GM21786 (cell line): ENCODE results near the gene STK32B.
"Not testable (repeated sequence)": the region's sequence is repeated elsewhere in the genome, so short reads cannot be mapped to it uniquely, and the experiment has no call there.

ENCODE experiments used
- ATAC-seq: cut with Tn5 transposase; IDR thresholded peaks from one replicate; pipeline ENCODE4 v1.9.1; 2021; ENCODE audit not compliant: unreplicated experiment

The STK32B gene

GRCh38 chr4:5066968-5067367, 15.7 kb downstream of the STK32B start:
- not testable (repeated sequence) for ATAC-seq

GRCh38 chr4:5067908-5068307, 16.6 kb downstream of the STK32B start:
- no peak for ATAC-seq

- ATAC-seq: no peak
Observed at GRCh38 chr4:5069901-5070300, 18.6 kb downstream of the STK32B start.

DNA sequence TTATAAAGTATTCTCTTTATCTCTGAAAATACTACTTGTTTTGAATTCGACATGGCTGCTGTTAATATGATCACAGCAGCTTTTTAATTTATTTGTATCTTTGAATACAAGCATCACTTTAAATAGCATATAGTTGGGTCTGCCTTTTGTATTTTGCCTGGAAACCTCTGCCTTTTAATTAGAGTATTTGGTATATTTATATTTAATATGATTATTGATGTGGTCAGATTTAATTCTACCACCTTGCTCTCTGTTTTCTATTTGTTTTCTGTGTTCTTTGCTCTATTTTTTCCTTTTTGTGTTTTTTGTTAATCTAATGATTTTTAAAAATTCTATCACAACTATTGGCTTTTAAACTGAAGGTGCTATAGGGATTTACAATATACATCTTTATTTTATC, 21.7 kb downstream of the STK32B start:
- no peak for ATAC-seq

GRCh38 chr4:5078009-5078408, 26.7 kb downstream of the STK32B start:
- no peak for ATAC-seq

DNA sequence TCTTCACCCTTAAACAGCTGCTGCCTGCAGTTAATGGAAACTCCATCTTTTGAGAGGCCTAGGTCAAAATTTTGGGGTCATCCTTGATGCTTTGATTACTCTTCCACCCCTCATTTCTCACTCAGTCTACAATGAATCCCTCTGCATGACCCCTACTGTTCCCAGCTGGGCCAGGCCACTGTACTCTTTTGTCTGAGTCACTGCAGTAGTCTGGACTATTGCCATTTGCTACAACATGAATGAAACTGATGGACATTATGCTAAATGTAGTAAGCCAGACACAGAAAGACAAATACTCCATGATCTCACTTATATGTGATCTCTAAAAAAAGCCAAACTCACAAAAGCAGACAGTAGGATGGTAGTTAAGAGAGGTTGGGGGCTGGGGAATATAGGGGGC, 28.3 kb downstream of the STK32B start:
- ATAC-seq: no peak

DNA sequence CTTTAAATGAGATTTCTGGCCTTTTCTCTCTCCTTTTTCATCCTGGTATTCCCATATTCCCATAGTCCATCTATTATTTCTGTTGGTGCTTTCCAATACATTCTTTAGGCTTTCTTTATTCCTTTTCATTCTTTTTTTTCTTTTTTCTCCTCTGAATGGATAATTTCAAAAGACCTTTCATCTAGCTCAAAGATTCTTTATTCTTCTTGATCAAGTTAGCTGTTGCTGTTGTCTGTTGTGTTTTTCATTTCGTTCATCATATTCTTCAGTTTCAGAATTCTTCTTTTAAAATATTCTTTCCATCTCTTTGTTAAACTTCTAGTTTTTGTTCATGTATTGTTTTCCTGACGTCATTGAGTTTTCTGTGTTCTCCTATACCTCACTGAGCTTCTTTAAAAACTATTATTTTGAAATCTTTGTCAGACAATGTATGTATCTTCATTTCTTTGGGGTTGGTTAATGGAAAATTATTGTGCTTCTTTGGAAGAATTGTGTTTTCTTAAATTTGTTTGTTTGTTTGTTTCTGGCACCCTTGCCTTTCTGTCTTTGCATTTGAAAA, 30.2 kb downstream of the STK32B start:
- no peak for ATAC-seq

DNA sequence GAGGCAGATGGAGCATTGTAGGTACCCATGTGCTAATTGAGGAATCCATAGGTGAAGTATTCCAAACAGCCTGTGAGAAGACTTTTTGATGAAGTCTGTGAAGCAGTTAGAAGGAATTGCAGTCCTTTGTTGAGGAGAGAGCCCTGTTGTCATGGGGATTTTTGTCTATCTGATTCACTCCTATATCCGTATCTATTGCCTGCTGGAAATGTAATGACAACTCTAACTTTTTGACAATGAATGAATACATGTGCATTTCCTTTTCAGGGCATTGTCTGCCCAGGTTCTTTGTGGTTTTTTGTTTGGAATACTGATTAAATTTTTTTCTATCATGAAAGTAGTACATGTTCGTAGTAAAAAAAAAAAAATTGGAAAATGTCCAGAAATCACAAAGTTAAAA, 31.1 kb downstream of the STK32B start:
- no peak for ATAC-seq

GRCh38 chr4:5084911-5085475, 33.7 kb downstream of the STK32B start:
- no peak for ATAC-seq

DNA sequence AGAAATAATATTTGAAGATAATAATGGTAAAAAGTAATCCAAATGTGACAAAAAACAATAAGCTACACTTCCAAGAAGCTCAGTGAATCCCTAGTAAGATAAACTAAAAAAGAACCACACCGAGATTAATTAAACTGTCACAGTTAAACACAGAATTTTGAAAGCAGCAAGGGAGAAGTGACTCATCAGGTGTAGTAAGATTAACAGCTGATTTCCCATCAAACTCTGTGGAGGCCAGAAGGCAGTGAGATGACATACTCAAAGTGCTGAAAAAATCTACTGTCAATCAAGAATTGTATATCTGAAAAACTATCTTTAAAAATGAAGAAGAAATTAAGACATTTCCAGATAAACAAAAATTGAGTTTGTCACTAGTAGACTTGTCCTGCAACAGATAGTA, 35.3 kb downstream of the STK32B start:
- ATAC-seq: no peak

DNA sequence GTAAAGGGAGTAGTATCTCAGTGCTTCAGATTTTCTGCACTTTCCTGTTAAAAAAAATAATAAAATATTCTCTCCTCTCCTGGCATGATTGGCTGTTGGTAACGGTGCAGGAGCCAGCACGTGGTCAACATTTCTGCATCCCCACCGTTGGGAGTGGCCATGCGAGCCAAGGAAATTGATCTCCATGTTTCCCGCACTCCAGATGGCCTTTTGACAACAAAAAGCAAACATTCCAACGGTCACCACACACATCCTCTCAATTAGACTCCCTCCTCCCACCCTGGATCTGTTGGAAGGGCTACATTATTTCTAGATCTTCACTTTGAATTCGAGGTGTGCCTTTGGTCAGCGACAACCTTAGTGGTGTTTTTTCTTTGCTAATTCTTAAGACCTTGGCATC, 45.0 kb downstream of the STK32B start:
- ATAC-seq: no peak

DNA sequence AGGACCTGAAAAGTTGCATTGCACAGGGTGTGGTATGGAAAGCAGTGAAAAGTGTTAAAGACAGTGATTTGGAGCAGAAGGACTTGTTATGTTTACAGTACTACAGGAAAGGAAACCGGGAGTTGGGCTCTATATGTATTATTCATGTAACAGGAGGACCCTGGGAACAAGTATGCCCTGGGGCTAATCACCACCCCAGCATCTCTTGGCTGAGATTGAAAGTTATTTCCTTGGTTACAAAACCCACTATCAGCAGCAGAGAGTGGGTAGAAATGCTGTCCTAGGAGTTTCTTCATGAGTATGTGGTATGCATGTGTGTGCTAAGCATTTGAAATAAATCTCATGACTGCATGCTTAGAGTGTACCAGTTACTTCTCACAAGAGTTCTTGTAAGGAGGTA, 46.9 kb downstream of the STK32B start:
- no peak for ATAC-seq

GRCh38 chr4:5100336-5100735, 49.1 kb downstream of the STK32B start:
- ATAC-seq: no peak

GRCh38 chr4:5100986-5101385, 49.7 kb downstream of the STK32B start:
- ATAC-seq: no peak

- no peak for ATAC-seq
Observed at GRCh38 chr4:5101571-5101970, 50.3 kb downstream of the STK32B start.

DNA sequence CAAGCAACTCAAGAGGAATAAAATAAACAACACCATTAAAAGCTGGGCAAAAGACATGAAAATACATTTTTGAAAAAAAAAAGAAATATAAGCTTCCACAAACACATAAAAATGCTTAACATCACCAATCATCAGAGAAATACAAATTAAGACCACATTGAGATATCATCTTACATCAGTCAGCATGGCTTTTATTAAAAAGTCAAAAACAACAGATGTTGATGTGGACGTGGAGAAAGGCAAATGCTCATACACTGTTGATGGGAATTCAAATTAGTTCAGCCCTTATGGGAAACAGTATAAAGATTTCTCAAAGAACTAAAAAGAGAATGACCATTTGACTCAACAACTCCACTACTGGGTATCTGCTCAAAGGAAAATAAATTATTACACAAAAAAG, 59.6 kb downstream of the STK32B start:
- ATAC-seq: no peak

- ATAC-seq: no peak
Observed at GRCh38 chr4:5112333-5113095, 61.2 kb downstream of the STK32B start.

DNA sequence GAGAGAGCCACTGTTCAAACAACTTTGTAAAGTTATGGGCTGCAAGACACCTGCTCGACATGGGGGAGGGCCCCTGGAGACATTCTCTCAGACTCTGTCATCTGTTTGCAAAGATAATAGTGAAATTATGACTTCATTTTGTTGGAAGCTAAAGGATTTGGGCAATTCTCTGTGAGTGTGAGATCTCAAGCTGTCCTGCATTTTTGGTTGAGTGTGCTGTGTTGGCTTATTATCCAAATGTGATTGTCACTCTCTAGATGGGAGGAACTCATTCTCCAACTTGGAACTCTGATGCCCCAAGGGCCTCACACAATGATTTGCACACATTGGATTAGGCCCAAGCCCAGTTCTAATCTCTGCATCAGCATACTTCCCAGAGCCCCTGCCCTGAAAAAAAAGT, 63.7 kb downstream of the STK32B start:
- ATAC-seq: no peak

- ATAC-seq: no peak
Observed at GRCh38 chr4:5118091-5118786, 67.0 kb downstream of the STK32B start.

DNA sequence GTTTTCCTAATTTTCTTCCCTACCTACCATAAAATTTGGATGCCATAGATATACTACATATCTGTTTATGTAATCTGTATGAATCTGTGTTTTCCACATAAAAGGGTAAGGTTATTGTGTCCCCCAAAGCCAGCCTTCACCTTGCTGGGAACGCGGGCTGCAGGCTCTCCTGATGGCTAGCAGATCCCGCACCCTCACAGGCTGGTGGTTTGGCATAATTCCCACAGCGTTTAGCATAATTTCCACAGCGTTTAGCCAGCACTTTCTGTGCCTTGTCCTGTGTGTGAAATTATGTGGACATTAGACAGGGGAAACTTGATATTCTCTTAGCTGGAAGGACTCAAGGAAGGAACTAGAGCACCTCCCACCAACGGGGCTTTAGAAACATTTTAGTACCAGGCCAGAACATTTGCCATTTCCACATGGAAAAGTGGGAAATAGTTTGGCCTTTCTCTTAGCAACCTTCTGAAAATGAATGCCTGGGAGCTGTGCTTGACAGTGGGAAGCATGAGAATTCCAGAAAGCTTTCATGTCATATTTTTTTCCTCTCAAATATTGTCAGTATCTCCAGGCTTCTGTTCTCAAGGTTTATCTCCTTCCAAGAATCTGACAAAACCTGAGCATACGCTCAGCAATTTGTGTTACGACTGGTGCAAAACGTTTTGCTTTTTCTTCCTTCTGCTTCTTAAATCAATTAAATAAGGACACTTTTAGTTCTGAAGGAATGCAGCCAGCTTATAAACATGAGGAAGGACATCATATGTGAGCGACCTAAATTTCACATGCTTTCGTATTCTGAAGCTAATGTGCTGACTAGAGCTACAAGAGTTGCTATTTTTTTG, 67.9 kb downstream of the STK32B start:
- no peak for ATAC-seq

GRCh38 chr4:5120067-5120466, 68.8 kb downstream of the STK32B start:
- no peak for ATAC-seq
